CD4-positive, alpha-beta T cell treated with Interleukin-12 subunit alpha and Interleukin-12 subunit beta, for 1 hour (primary cell): ENCODE measurements around the gene MANEA.
A peak's percentile ranks its signal among the peaks of the same experiment; 100 is the strongest.
"Not testable (repeated sequence)": the region's sequence is repeated elsewhere in the genome, so short reads cannot be mapped to it uniquely, and the experiment has no call there.

Experiments used
- DNase-seq: peaks from one replicate; pipeline ENCODE4 v3.0.0-alpha.2; 2020

The MANEA gene, protein sequence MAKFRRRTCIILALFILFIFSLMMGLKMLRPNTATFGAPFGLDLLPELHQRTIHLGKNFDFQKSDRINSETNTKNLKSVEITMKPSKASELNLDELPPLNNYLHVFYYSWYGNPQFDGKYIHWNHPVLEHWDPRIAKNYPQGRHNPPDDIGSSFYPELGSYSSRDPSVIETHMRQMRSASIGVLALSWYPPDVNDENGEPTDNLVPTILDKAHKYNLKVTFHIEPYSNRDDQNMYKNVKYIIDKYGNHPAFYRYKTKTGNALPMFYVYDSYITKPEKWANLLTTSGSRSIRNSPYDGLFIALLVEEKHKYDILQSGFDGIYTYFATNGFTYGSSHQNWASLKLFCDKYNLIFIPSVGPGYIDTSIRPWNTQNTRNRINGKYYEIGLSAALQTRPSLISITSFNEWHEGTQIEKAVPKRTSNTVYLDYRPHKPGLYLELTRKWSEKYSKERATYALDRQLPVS

DNA sequence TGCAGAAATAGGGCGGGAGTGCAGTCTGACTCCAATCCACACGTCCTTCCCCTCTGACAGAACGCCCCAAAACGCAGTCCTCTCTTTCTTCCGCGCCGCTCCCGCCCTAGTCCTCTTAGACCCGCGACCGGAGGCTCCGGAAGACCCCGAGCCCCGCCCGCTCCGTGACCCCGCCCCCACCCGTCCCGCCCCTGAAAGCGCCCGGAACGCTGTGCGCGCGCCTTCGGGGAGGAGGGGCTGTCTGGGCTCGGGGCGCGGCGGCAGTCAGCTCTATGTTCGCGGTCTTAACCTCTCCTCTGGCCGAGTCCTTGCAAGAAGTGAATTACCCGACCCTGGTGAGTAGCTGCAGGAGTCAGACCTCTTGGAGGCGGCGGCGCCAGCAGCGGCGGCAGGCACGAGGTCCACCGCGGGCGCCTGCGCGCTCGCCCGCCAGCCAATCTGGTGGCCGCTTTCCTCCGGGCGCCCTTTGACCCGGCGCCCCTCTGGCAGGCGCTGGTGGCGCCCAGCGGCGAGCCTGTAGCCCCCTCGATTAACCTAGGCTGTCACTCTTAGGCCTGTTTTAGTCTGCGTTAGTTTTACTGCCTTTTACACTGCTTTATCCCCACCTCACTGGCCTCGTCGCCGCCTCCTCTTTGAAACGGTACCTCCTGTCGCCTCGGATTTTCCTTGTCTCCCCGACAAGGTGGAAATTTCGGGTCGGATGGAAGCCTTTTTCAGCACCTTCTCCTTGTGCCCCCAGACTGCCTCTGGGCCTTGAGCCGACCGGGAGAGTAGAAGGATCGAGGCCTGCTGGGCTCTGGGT, at the start of gene MANEA:
Gene MANEA, plus strand, starts transcription at position 232 of the 802 bp plus-strand sequence. CDS start 8,905 bp downstream, outside the sequence.
- peak; percentile 88 for DNase-seq

DNA sequence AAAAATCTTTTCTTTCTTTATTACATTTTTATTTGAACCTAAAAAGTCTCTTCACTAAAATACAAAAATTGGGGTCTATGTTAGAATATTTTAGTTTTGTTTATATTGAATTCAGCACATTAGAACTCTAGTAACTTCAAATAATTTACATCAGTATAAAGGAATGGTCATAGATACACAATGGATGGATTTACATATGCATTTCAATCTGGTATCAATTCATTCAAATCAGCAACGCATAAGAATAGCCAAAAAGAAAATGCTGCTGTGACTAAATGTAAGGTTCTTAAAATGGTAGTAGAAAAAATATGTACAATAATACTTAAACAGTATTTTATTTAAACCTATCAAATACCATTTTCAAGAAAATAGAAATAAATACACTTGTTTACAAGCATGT, 47.6 kb upstream of the MANEA start:
- no peak for DNase-seq

DNA sequence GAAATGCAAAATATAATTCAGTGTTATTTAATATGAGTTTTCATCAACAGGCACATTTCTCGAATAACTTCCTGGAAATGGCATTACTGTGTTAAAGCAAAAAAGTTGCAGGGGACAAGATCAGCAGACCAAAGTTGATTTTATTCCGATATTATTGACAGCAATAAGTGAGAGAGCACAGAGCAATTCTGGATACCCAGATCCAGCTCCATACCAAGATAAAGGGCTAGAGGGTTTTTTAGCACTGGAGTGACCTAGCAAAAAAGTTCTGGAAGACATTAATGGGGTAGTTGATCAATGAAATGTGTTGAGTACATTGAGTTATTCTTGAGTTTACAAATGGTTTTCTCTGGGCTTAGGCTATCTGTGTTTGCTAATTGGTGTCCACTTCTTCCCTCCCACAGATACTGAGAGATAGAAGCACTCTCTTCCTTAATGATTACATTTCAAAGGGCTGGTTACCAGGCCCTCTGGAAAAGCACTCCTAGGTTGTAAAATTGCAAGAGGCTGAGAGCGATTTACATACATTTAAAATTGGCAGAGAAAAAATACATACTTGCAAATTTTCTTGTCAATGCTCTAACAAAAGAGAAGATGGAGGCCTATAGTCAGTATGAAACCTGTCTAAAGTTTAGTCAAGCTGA, 47.0 kb upstream of the MANEA start:
- DNase-seq = no peak

DNA sequence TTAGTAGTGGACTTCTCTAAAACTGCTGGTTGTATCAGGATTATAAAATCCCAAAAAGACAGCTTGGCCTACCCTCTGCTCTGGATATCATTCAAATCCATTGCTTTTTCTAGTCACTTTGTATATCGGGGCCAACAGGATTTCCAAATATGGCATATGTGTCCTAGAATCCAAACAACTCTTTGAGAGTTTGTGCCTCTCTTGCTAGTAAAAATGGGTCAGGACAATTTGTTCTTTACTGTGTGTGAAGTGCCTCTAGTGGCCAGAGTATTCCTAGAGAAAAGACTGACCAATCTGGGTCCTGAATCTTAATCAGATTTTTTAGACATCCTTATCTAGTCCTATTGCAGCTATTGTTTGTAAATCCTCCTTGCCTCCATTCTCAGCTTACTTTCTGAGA, 33.5 kb upstream of the MANEA start:
- DNase-seq = no peak

- no peak for DNase-seq
Observed at GRCh38 chr6:95544517-95545225, 32.7 kb upstream of the MANEA start.

- no peak for DNase-seq
Observed at GRCh38 chr6:95545226-95545625, 32.1 kb upstream of the MANEA start.

GRCh38 chr6:95545686-95546085, 31.6 kb upstream of the MANEA start:
- DNase-seq = no peak

- DNase-seq = no peak
Observed at GRCh38 chr6:95546148-95546547, 31.2 kb upstream of the MANEA start.

- DNase-seq = no peak
Observed at GRCh38 chr6:95547043-95547442, 30.3 kb upstream of the MANEA start.

DNA sequence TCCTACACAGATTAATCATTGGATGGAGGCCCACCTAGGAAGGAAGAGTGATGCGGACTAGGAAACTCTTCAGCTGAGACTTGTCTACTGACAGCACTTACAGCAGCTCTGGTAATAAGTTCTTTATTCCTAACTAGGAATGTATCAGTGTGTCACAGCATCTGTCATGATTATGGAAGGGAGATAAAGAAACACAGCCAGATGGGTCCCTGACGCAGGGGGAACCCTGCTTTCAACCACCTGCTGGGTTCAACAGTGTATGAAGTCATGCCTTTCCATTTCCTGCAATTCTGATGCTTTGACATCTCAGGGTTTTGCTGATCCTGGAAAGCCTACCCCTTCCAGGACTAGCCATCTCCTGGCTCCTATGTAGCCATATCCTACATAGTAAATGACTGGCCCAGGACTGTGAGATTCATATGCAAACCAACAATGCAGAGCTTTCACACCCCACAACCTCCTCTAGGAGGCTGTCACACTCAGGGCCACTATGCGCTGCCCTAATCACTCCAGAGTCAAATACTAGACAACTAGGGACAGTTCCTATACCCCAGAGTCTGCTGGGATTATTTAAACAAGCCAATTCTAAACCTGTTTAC, 29.0 kb upstream of the MANEA start:
- no peak for DNase-seq

GRCh38 chr6:95551678-95552324, 25.5 kb upstream of the MANEA start:
- no peak for DNase-seq

- DNase-seq = no peak
Observed at GRCh38 chr6:95553880-95554279, 23.5 kb upstream of the MANEA start.

- DNase-seq = not testable (repeated sequence)
Observed at GRCh38 chr6:95560956-95561355, 16.4 kb upstream of the MANEA start.

DNA sequence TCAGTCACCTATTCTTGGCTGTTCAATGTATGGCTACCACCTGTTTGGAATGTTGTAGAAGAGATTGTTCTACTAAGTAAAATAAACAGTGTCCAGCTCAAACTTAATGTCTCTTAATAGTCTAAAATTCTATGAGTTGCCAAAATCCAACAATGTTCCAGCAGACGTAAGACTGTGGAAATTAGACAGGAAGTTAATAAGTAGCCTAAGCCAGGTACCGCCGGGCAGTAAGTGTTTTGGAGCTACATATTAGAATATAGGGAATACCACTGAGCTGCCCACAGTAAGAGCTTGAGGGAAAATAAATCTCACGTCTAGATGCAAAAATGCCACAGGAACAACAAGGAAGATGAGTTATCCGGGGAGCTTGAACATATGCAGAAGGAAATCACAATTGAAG, 7.8 kb upstream of the MANEA start:
- no peak for DNase-seq

DNA sequence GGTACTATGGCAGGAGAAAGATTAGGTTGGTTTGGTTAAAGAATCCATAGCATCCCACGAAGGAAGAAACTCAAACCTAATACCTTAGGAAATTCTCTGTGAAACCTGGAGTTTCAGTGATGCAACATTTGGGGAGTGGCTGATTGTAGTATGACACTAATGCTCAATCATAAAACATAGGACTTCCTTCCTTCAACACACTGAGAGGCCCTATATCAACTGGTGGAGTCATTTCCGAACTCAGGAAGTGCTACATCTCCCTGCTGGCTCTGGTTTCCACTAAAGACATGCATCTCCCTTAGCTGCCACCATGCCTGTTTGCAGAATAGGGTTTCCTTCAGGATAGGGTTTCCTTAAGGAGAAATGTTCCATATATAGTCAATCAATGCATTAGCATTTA, 5.2 kb upstream of the MANEA start:
- DNase-seq = no peak

DNA sequence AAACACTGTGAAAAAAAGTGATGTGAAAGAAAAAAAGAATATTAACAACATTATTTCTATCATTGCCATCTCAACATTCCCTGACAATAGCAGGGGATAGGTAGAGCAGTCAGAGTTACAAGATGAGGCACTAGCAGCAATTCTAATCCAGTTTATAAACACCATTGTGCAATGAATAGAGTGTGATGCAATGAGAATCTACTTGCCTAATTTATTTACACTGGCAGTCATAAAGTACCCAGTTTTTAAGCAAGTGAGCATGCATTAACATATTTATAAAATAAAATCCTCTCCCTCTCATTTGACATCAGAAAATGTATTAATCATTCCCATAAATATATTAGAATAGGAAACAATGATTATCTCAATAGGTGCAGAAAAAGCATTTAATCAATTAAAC, 2.5 kb upstream of the MANEA start:
- DNase-seq = no peak

- peak; percentile 24 for DNase-seq
Observed at GRCh38 chr6:95576218-95576997, 927 bp upstream of the MANEA start.

GRCh38 chr6:95576998-95577303, 384 bp upstream of the MANEA start:
- DNase-seq = no peak

- no peak for DNase-seq
Observed at GRCh38 chr6:95578106-95578410, 723 bp downstream of the MANEA start.

DNA sequence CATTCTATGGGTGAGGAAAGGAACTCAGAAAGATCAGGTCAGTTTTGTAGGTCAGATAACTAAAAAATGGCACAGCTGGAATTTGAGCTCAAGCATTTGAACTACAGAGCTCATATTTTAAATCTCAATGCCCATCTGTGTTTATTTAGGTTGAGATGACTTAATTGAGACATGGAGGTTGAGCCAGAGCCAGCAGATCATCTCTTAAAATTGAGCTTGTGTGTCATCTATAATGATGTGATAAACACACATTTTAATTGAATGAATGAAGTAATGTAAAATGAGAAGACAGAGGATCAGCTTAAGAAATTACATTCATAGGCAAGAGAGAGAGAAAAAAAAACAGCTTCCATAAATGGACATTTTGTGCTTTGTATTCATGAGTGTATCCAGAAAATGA, 3.7 kb downstream of the MANEA start:
- no peak for DNase-seq

DNA sequence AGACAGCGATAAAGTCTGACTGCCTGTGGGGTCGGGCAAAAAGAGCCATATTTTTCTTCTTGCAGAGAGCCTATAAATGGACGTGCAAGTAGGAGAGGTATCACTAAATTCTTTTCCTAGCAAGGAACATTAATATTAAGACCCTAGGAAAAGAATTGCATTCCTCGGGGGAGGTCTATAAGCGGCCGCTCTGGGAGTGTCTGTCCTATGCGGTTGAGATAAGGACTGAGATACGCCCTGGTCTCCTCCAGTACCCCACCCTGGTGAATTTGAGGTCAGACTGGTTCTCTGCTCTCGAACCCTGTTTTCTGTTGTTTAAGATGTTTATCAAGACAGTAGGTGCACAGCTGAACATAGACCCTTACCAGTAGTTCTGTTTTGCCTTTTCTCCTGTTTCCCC, 6.9 kb downstream of the MANEA start:
- DNase-seq = not testable (repeated sequence)

- no peak for DNase-seq
Observed at GRCh38 chr6:95587989-95588388, 10.7 kb downstream of the MANEA start.
